DLD1 (cell line): ENCODE data around the gene MKNK1.

Experiments
- in situ Hi-C: cut with HindIII; loops from 2 replicates; pipeline ENCODE4 v1.10.0; 2017; ENCODE audit warnings: low sequenced_read_pairs

Gene MKNK1

DNA sequence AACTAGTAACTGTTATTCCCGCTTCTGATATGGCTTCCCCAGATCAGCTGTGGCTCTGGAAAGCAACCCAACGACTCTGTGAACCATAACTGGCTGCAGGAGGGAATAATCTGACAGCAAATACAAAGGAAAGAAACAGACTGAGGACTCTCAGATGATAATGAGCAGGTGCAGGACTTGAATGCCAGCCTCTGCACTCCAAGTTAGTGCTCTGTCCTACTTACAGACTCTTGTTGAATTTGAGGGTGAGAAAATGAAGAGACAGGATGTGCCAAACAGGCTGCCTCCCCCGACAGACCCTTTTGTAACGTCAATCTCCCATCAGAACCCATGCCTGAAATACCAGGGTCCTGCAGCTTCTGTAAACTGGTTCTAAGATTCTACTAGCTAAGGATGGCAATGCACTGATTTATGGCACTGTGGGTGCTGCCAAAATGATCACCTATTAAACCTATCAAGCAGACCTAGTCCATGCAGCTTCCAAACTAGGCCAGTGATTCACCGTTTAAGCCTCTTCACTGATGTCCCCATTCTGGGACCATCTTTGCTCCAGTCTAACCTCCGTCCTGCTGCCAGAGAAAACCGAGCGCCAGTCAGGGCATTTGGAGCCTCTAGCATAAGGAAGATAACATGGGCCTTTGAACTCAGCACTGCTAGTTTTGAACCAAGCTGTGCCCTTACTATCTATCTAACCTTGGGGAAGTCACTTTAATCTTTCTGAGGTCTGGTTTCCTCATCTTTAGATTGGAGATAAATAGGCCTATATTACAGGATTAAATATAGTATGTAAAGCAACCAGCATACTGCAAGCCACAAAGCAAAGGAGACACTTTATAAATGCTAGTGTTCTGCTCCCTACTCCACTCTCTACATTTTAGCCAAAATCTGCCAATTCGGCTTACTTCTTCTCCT is 4.8 kb downstream of the MKNK1 start:
- in situ Hi-C loops, result no loop called here

DNA sequence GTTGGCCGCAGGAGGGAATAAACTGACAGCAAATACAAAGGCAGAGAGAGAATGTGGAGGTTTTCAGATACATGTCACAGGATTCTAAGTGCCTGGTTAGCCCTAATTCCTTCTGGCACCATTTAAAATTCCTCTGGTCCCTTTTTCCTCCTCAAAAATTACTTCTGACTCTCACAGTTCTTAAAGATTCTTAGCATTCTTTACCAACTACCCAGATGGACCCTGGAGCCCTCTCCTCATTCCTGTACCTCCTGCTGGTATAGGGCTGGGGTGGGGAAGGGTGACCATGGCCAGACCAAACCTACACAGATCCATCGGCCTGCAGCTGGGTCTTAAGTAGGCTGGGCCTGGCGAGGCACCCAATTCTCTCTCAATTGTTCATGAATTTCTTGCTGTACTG is 7.2 kb downstream of the MKNK1 start:
- in situ Hi-C loops, result no loop called here

DNA sequence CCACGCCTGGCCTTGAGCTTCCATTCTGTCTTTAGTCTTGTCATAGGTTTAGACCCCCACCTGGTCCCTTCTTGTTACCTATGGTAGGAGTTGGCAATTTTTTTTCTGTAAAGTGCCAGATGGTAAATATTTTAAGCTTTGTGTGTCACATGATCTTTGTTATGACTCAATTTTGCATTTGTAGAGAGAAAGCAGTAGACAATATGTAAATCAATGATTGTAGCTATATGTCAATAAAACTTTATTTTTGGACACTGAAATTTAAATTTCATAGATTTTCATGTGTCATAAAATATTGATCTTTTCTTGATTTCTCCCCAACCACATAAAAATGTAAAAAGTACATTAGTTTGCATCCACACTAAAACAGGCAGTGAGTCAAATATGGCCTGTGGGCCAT is 8.0 kb downstream of the MKNK1 start:
- in situ Hi-C loops, result no loop called here

- in situ Hi-C loops, result no loop called here
These were observed 8.9 kb downstream of the MKNK1 start for GRCh38 chr1:46595127-46595526.

GRCh38 chr1:46594063-46594462 is 10.0 kb downstream of the MKNK1 start:
- in situ Hi-C loops, result no loop called here

- in situ Hi-C loops, result no loop called here
These were observed 11.2 kb downstream of the MKNK1 start for GRCh38 chr1:46592823-46593222.

GRCh38 chr1:46589529-46589928 is 14.5 kb downstream of the MKNK1 start:
- in situ Hi-C loops, result no loop called here

- in situ Hi-C loops, result no loop called here
These were observed 17.0 kb downstream of the MKNK1 start for GRCh38 chr1:46587069-46587468.

DNA sequence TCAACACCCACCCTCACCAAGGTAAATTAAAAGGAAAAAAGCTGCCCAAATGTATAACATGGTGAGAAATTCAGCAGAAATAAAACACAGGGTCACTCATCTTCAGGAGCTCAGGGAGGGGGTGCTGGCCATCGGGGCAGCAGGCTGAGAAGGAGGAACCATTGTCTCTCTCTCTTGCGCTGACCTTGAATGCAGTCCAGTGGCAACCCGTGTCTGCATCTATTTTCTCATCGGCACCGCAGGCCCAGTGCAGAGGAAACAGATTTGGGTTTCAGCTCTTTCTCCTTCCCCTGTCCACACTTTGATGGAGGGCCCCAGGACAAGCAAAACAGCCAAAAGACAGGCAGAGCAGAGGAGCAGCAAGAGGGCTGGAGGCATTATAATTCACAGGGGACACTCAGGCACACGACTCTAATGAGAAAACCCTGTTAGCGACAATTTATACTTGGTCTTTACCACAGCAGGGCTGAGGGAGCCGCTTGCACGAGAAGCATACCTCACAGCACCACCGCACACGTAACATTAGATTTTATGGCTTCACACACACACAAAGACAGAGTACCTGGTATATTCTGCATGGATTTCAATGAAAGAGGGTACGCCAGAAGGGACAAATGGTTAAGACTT is 18.6 kb downstream of the MKNK1 start:
- in situ Hi-C loops, result no loop called here

GRCh38 chr1:46583494-46583893 is 20.6 kb downstream of the MKNK1 start:
- in situ Hi-C loops, result no loop called here

GRCh38 chr1:46582972-46583371 is 21.1 kb downstream of the MKNK1 start:
- in situ Hi-C loops, result no loop called here

DNA sequence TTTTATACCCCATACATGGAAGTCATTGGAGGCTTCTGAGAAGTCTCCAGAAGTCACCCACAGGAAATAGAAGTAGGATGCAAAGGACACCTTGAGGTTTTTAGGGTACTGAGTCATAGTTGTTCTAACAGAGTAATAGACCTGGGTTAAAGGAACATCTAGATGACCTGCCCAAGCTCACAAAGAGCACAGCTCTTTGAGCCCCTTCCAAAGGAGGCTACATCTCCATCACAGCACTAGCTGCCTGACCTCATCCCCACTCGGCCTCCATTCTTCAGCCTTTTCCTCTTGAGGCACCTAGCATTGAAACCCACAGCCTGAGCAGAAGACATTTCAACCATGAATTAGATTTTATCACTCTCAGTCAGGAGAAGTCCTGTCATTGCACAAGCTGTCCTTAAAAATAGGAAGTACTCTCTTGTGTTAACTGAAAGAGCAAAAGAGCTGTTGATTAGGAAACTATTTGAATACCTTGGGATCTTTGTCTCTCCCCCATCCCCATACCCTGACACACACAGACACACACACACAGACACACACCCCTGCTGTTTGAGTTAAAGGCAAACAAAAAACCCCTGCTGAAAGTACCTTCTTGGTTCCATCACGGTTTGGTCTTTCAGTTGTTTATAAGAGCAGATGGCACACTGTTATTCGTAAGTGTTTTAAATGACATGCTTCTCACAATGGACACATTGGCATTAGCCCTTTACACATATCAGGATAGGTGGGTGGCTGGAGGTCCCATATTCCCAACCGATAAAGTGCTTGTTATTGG is 22.2 kb downstream of the MKNK1 start:
- in situ Hi-C loops, result no loop called here

GRCh38 chr1:46580140-46580903 is 23.7 kb downstream of the MKNK1 start:
- in situ Hi-C loops, result no loop called here

GRCh38 chr1:46577671-46578070 is 26.4 kb downstream of the MKNK1 start:
- in situ Hi-C loops, result no loop called here

DNA sequence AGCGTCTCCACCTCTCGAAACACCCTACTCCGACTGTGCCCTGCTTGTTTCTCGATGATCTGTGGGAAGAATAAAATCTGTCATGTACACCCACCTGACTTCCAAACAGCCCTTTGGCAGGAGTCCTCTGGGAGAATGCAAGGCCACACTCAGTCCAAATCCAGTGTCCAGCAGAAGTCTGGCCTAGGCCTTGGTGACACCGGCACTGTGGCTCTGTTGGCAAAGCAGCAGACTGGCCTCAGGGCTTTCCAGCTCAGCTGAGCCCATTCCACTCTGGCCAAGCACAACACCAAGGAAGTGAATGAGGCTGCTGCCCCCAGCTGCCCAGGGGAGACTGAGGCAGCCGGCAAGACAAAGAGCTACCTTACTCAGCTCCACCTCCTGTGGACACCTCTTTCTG is 27.5 kb downstream of the MKNK1 start:
- in situ Hi-C loops, result no loop called here

- in situ Hi-C loops, result no loop called here
These were observed 28.3 kb downstream of the MKNK1 start for GRCh38 chr1:46575778-46576177.

- in situ Hi-C loops, result no loop called here
These were observed 28.8 kb downstream of the MKNK1 start for GRCh38 chr1:46575300-46575699.

DNA sequence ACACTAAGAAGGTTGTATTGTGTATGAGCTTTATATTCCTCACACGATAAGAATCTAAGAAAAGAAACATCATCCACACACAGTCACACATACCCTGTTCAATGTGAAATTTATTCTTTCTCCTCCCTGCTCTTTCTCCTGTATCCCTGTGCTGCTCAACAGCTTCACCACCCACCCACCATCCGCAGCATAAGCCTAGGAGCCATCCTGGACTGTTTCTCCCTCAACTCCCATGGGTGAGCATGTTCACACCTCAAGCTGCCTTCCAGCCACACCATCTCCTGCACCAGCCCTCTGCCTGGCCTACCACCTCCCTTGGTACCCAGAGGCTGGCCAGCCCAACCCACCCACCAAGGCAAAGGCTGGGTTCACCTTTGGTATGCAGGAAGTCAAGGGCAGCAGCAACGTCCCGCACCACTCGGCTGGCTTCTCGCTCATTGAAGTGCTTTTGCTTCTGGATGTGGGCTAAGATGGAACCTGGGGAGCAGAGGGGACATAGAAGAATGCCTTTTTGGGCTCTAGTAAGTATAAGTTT is 32.3 kb downstream of the MKNK1 start:
- in situ Hi-C loops, result no loop called here

- in situ Hi-C loops, result no loop called here
These were observed 34.0 kb downstream of the MKNK1 start for GRCh38 chr1:46569884-46570725.

- in situ Hi-C loops, result no loop called here
These were observed 35.0 kb downstream of the MKNK1 start for GRCh38 chr1:46569116-46569515.
